ENCODE measurements around the gene YAF2. TPM values are rescaled to one million over a fixed set of nuclear protein-coding genes. Genes with fewer than 3 reads are reported as not detected.

Gene YAF2
- total RNA-seq, 1 donor from 2014 or later, result 22.4 TPM

GRCh38 chr12:42278128-42278510, 40.1 kb upstream of the YAF2 start:
- Histone ChIP-seq H3K27me3 (no peaks in the 10 kb centered on the region), H3K4me3 (no peak overlapping the region), H3K36me3 (no peaks in the 10 kb centered on the region), H4K20me1 (ENCODE audit: low read depth) (no peaks in the 10 kb centered on the region), H3F3A (ENCODE audit: low read depth) (no peaks in the 10 kb centered on the region), H3K9me3 (ENCODE audit: low read depth) (no peaks in the 10 kb centered on the region), H2AFZ (replicated peaks) (no peak overlapping the region), H3K4me2 (no peak overlapping the region), H3K79me2 (ENCODE audit: low read depth) (no peaks in the 10 kb centered on the region), H3K27ac (no peak overlapping the region), H3K4me1 (peaks cover 5% of the 10 kb centered on the region), H3K9ac (no peak overlapping the region)
- Mint-ChIP-seq H3K36me3 (no peaks in the 10 kb centered on the region), H3K27me3 (ENCODE audit: insufficient read depth, low read depth) (no peaks in the 10 kb centered on the region), H3K4me1 (peaks cover 5% of the 10 kb centered on the region), H3K4me3 (no peak overlapping the region), H3K9me3 (no peaks in the 10 kb centered on the region), H3K27ac (no peak overlapping the region)
- TF ChIP-seq CTCF (IDR thresholded peaks at IDR 0.05) (no peak), EZH2 (IDR thresholded peaks at IDR 0.05) (no peak), EZH2phosphoT487 (IDR thresholded peaks at IDR 0.05) (no peak)
- DNase-seq (ENCODE audit: low spot score), result no peak

GRCh38 chr12:42277396-42278127, 39.5 kb upstream of the YAF2 start:
- TF ChIP-seq EZH2phosphoT487 (IDR thresholded peaks at IDR 0.05), result no peak
- no peak for TF ChIP-seq EZH2 (IDR thresholded peaks at IDR 0.05)
- TF ChIP-seq CTCF (IDR thresholded peaks at IDR 0.05), result no peak

GRCh38 chr12:42275499-42275898, 37.5 kb upstream of the YAF2 start:
- Histone ChIP-seq H3K79me2 (ENCODE audit: low read depth) (no peaks in the 10 kb centered on the region), H2AFZ (replicated peaks) (no peak overlapping the region), H3K9ac (no peak overlapping the region), H3K27me3 (no peaks in the 10 kb centered on the region), H3K27ac (no peak overlapping the region), H3F3A (ENCODE audit: low read depth) (no peaks in the 10 kb centered on the region), H3K9me3 (ENCODE audit: low read depth) (no peaks in the 10 kb centered on the region), H3K36me3 (no peaks in the 10 kb centered on the region), H3K4me2 (no peak overlapping the region), H3K4me1 (no peaks in the 10 kb centered on the region), H3K4me3 (no peak overlapping the region), H4K20me1 (ENCODE audit: low read depth) (no peaks in the 10 kb centered on the region)
- no peak for DNase-seq (ENCODE audit: low spot score)
- Mint-ChIP-seq H3K27ac (no peak overlapping the region), H3K4me3 (no peak overlapping the region), H3K27me3 (ENCODE audit: insufficient read depth, low read depth) (no peaks in the 10 kb centered on the region), H3K4me1 (no peaks in the 10 kb centered on the region), H3K36me3 (no peaks in the 10 kb centered on the region), H3K9me3 (no peaks in the 10 kb centered on the region)
- no peak for TF ChIP-seq EZH2 (IDR thresholded peaks at IDR 0.05)

More at GRCh38 chr12:42277396-42278127, 39.5 kb upstream of the YAF2 start:
- Mint-ChIP-seq H3K4me3 (no peak overlapping the region), H3K27ac (no peak overlapping the region), H3K27me3 (ENCODE audit: insufficient read depth, low read depth) (no peaks in the 10 kb centered on the region), H3K4me1 (peaks cover 5% of the 10 kb centered on the region), H3K9me3 (no peaks in the 10 kb centered on the region), H3K36me3 (no peaks in the 10 kb centered on the region)
- H3F3A ChIP-seq (ENCODE audit: low read depth), result no peaks in the 10 kb centered on the region
- H3K9me3 ChIP-seq (ENCODE audit: low read depth), result no peaks in the 10 kb centered on the region
- DNase-seq (ENCODE audit: low spot score), result no peak
- no peak overlapping the region for H3K27ac ChIP-seq
- H2AFZ ChIP-seq (replicated peaks), result no peak overlapping the region
- no peaks in the 10 kb centered on the region for H3K27me3 ChIP-seq
- H3K9ac ChIP-seq, result no peak overlapping the region
- H3K4me2 ChIP-seq, result no peak overlapping the region
- H4K20me1 ChIP-seq (ENCODE audit: low read depth), result no peaks in the 10 kb centered on the region
- H3K4me3 ChIP-seq, result no peak overlapping the region
- H3K36me3 ChIP-seq, result no peaks in the 10 kb centered on the region
- H3K4me1 ChIP-seq, result peaks cover 5% of the 10 kb centered on the region
- H3K79me2 ChIP-seq (ENCODE audit: low read depth), result no peaks in the 10 kb centered on the region

- no peak overlapping the region for H3K9ac ChIP-seq
Observed at GRCh38 chr12:42273706-42274105, 35.7 kb upstream of the YAF2 start.

More at GRCh38 chr12:42273706-42274105, 35.7 kb upstream of the YAF2 start:
- H3K36me3 ChIP-seq, result no peaks in the 10 kb centered on the region
- H3K4me1 Mint-ChIP-seq, result no peaks in the 10 kb centered on the region
- H3K79me2 ChIP-seq (ENCODE audit: low read depth), result no peaks in the 10 kb centered on the region
- H3K4me3 ChIP-seq, result no peak overlapping the region
- H3K4me2 ChIP-seq, result no peak overlapping the region
- no peaks in the 10 kb centered on the region for H4K20me1 ChIP-seq (ENCODE audit: low read depth)
- H3K4me3 Mint-ChIP-seq, result no peak overlapping the region
- no peak overlapping the region for H3K27ac ChIP-seq
- H3F3A ChIP-seq (ENCODE audit: low read depth), result no peaks in the 10 kb centered on the region
- H3K9me3 Mint-ChIP-seq, result no peaks in the 10 kb centered on the region
- no peaks in the 10 kb centered on the region for H3K27me3 ChIP-seq
- no peak for DNase-seq (ENCODE audit: low spot score)
- TF ChIP-seq CTCF (IDR thresholded peaks at IDR 0.05), result no peak
- TF ChIP-seq EZH2 (IDR thresholded peaks at IDR 0.05), result no peak
- TF ChIP-seq EZH2phosphoT487 (IDR thresholded peaks at IDR 0.05), result no peak
- H3K27me3 Mint-ChIP-seq (ENCODE audit: insufficient read depth, low read depth), result no peaks in the 10 kb centered on the region
- H3K27ac Mint-ChIP-seq, result no peak overlapping the region
- no peaks in the 10 kb centered on the region for H3K9me3 ChIP-seq (ENCODE audit: low read depth)
- H3K4me1 ChIP-seq, result no peaks in the 10 kb centered on the region
- H2AFZ ChIP-seq (replicated peaks), result no peak overlapping the region
- no peaks in the 10 kb centered on the region for H3K36me3 Mint-ChIP-seq
